Immature natural killer cell (primary cell): ENCODE measurements around the gene ABTB1. TPM values are rescaled to one million over a fixed set of nuclear protein-coding genes. Genes with fewer than 3 reads are reported as not detected.
"Not testable (repeated sequence)": the region's sequence is repeated elsewhere in the genome, so short reads cannot be mapped to it uniquely, and the experiment has no call there.

ENCODE experiments used
- DNase-seq, 3 donors: peaks; one replicate each; pipeline ENCODE4 v3.0.0; 2022; ENCODE audit warnings: mixed read lengths in 1 of 3
- H3K27ac Mint-ChIP-seq, 6 donors: one replicate each; pipeline ENCODE4 v1.8.0; 2020; ENCODE audit warnings: mixed read lengths in 6 of 6, mild to moderate bottlenecking in 5 of 6, inconsistent platforms in 4 of 6, moderate library complexity in 3 of 6
- H3K27me3 Mint-ChIP-seq, 3 donors: one replicate each; pipeline ENCODE4 v1.8.0; 2020 to 2021; ENCODE audit warnings: low read depth in 3 of 3, mild to moderate bottlenecking in 3 of 3, mixed read lengths in 3 of 3, moderate library complexity in 3 of 3, inconsistent platforms in 1 of 3
- H3K36me3 Mint-ChIP-seq, 3 donors: one replicate each; pipeline ENCODE4 v1.8.0; 2020; ENCODE audit warnings: mixed read lengths in 3 of 3, inconsistent platforms in 2 of 3, mild to moderate bottlenecking in 2 of 3
- H3K4me1 Mint-ChIP-seq, 2 donors: one replicate each; pipeline ENCODE4 v1.8.0; 2020; ENCODE audit warnings: inconsistent platforms in 2 of 2, mild to moderate bottlenecking in 2 of 2, mixed read lengths in 2 of 2, moderate library complexity in 1 of 2
- H3K4me3 Mint-ChIP-seq, 5 donors: one replicate each; pipeline ENCODE4 v1.8.0; 2020; ENCODE audit warnings: mild to moderate bottlenecking in 5 of 5, mixed read lengths in 5 of 5, inconsistent platforms in 3 of 5, moderate library complexity in 3 of 5
- H3K9me3 Mint-ChIP-seq, 6 donors: one replicate each; pipeline ENCODE4 v1.8.0; 2020; ENCODE audit warnings: mild to moderate bottlenecking in 6 of 6, mixed read lengths in 6 of 6, inconsistent platforms in 4 of 6, moderate library complexity in 3 of 6
- polyA plus RNA-seq, 3 donors: library from polyadenylated mRNA; unstranded; fragments of 300-500 nt; fragmentation: Illumina TruSeq; gene quantifications; one replicate each; pipeline ENCODE4 v1.2.3, GENCODE V29; 2021

The ABTB1 gene
- polyA plus RNA-seq, 3 donors from 2014 or later, result 71.9 to 141 (median 83.7) TPM

- Mint-ChIP-seq H3K9me3 (no peaks in the 10 kb centered on the region), H3K36me3 (peaks cover 0 to 4% (median 0%) of the 10 kb centered on the region in 3 donors), H3K4me1 (peaks cover 19 to 21% of the 10 kb centered on the region in 2 donors), H3K27ac (peak overlapping the region in 1 of 6 donors; percentile 40), H3K4me3 (no peak overlapping the region), H3K27me3 (peaks cover 0 to 4% (median 3%) of the 10 kb centered on the region in 3 donors)
- no peak for DNase-seq
These were observed 33.3 kb upstream of the ABTB1 start for GRCh38 chr3:127639173-127640041.

- H3K27me3 Mint-ChIP-seq, result peaks cover 0 to 4% (median 1%) of the 10 kb centered on the region in 3 donors
- H3K4me3 Mint-ChIP-seq, result no peak overlapping the region
- no peak overlapping the region for H3K27ac Mint-ChIP-seq
- H3K4me1 Mint-ChIP-seq, result peaks cover 19 to 21% of the 10 kb centered on the region in 2 donors
- no peaks in the 10 kb centered on the region for H3K9me3 Mint-ChIP-seq
- peaks cover 0 to 4% (median 0%) of the 10 kb centered on the region in 3 donors for H3K36me3 Mint-ChIP-seq
- DNase-seq, result no peak
These were observed 32.8 kb upstream of the ABTB1 start for GRCh38 chr3:127640042-127640355.

- Mint-ChIP-seq H3K36me3 (no peaks in the 10 kb centered on the region), H3K4me1 (no peaks in the 10 kb centered on the region), H3K9me3 (no peaks in the 10 kb centered on the region), H3K27me3 (peaks cover 0 to 3% (median 0%) of the 10 kb centered on the region in 3 donors), H3K27ac (peak overlapping the region in 1 of 6 donors; percentile 74), H3K4me3 (no peak overlapping the region)
- no peak for DNase-seq
These were observed 27.9 kb upstream of the ABTB1 start for GRCh38 chr3:127644641-127645370.

- DNase-seq, result no peak
- Mint-ChIP-seq H3K27me3 (peaks cover 0 to 3% (median 0%) of the 10 kb centered on the region in 3 donors), H3K9me3 (no peaks in the 10 kb centered on the region), H3K4me3 (no peak overlapping the region), H3K4me1 (no peaks in the 10 kb centered on the region), H3K27ac (no peak overlapping the region), H3K36me3 (no peaks in the 10 kb centered on the region)
These were observed 27.3 kb upstream of the ABTB1 start for GRCh38 chr3:127645371-127646015.

GRCh38 chr3:127646501-127647046 is 26.2 kb upstream of the ABTB1 start:
- Mint-ChIP-seq H3K4me3 (no peak overlapping the region), H3K4me1 (no peaks in the 10 kb centered on the region), H3K27me3 (peaks cover 0 to 3% (median 0%) of the 10 kb centered on the region in 3 donors), H3K9me3 (no peaks in the 10 kb centered on the region), H3K27ac (no peak overlapping the region), H3K36me3 (no peaks in the 10 kb centered on the region)
- no peak for DNase-seq

GRCh38 chr3:127647166-127647844 is 25.4 kb upstream of the ABTB1 start:
- Mint-ChIP-seq H3K4me1 (no peaks in the 10 kb centered on the region), H3K9me3 (no peaks in the 10 kb centered on the region), H3K4me3 (no peak overlapping the region), H3K27ac (no peak overlapping the region), H3K27me3 (peaks cover 0 to 3% (median 0%) of the 10 kb centered on the region in 3 donors), H3K36me3 (no peaks in the 10 kb centered on the region)
- no peak for DNase-seq

- H3K27ac Mint-ChIP-seq, result no peak overlapping the region
- DNase-seq, result no peak
- no peaks in the 10 kb centered on the region for H3K9me3 Mint-ChIP-seq
- H3K27me3 Mint-ChIP-seq, result peaks cover 0 to 3% (median 0%) of the 10 kb centered on the region in 3 donors
- no peaks in the 10 kb centered on the region for H3K4me1 Mint-ChIP-seq
- no peaks in the 10 kb centered on the region for H3K36me3 Mint-ChIP-seq
- H3K4me3 Mint-ChIP-seq, result no peak overlapping the region
These were observed 24.9 kb upstream of the ABTB1 start for GRCh38 chr3:127647845-127648204.

- Mint-ChIP-seq H3K36me3 (no peaks in the 10 kb centered on the region), H3K4me1 (no peaks in the 10 kb centered on the region), H3K4me3 (no peak overlapping the region), H3K27me3 (peaks cover 0 to 5% (median 0%) of the 10 kb centered on the region in 3 donors), H3K9me3 (no peaks in the 10 kb centered on the region), H3K27ac (no peak overlapping the region)
- DNase-seq, result no peak
These were observed 22.5 kb upstream of the ABTB1 start for GRCh38 chr3:127650236-127650635.

GRCh38 chr3:127651516-127652172 is 21.1 kb upstream of the ABTB1 start:
- H3K4me3 Mint-ChIP-seq, result no peak overlapping the region
- DNase-seq, result no peak
- H3K36me3 Mint-ChIP-seq, result no peaks in the 10 kb centered on the region
- no peaks in the 10 kb centered on the region for H3K4me1 Mint-ChIP-seq
- no peaks in the 10 kb centered on the region for H3K9me3 Mint-ChIP-seq
- H3K27me3 Mint-ChIP-seq, result peaks cover 0 to 5% (median 0%) of the 10 kb centered on the region in 3 donors
- H3K27ac Mint-ChIP-seq, result no peak overlapping the region

- Mint-ChIP-seq H3K9me3 (no peaks in the 10 kb centered on the region), H3K4me3 (no peak overlapping the region), H3K4me1 (no peaks in the 10 kb centered on the region), H3K36me3 (no peaks in the 10 kb centered on the region), H3K27ac (no peak overlapping the region), H3K27me3 (peaks cover 0 to 2% (median 0%) of the 10 kb centered on the region in 3 donors)
- DNase-seq, result no peak
These were observed 20.3 kb upstream of the ABTB1 start for GRCh38 chr3:127652246-127652995.

GRCh38 chr3:127654374-127654773 is 18.4 kb upstream of the ABTB1 start:
- Mint-ChIP-seq H3K36me3 (no peaks in the 10 kb centered on the region), H3K4me1 (no peaks in the 10 kb centered on the region)

GRCh38 chr3:127654993-127655392 is 17.8 kb upstream of the ABTB1 start:
- not testable (repeated sequence) for DNase-seq, H3K4me3 Mint-ChIP-seq, H3K36me3 Mint-ChIP-seq, H3K9me3 Mint-ChIP-seq, H3K27ac Mint-ChIP-seq, H3K4me1 Mint-ChIP-seq, H3K27me3 Mint-ChIP-seq

More at GRCh38 chr3:127654374-127654773, 18.4 kb upstream of the ABTB1 start:
- no peak overlapping the region for H3K4me3 Mint-ChIP-seq
- no peak for DNase-seq
- H3K27ac Mint-ChIP-seq, result no peak overlapping the region
- H3K27me3 Mint-ChIP-seq, result peaks cover 0 to 2% (median 0%) of the 10 kb centered on the region in 3 donors
- H3K9me3 Mint-ChIP-seq, result no peaks in the 10 kb centered on the region
